Progenitor cell of endocrine pancreas (in vitro differentiated cells): ENCODE measurements around the gene CRYAB. TPM values are rescaled to one million over a fixed set of nuclear protein-coding genes. Genes with fewer than 3 reads are reported as not detected.

ENCODE experiments used
- DNase-seq: peaks from one replicate; pipeline ENCODE4 v3.0.0; 2021; ENCODE audit warnings: low spot score; ENCODE audit not compliant: unreplicated experiment
- H3K27ac Mint-ChIP-seq: 2 replicates; pipeline ENCODE4 v1.8.0; 2021; ENCODE audit warnings: mild to moderate bottlenecking, moderate library complexity, mixed read lengths
- H3K27me3 Mint-ChIP-seq: 2 replicates; pipeline ENCODE4 v1.8.0; 2021; ENCODE audit warnings: mixed read lengths
- H3K36me3 Mint-ChIP-seq: 2 replicates; pipeline ENCODE4 v1.8.0; 2022; ENCODE audit warnings: mixed read lengths; ENCODE audit not compliant: insufficient read depth
- H3K4me1 Mint-ChIP-seq: 2 replicates; pipeline ENCODE4 v1.8.0; 2021; ENCODE audit warnings: low read depth, mixed read lengths
- H3K4me3 Mint-ChIP-seq: 2 replicates; pipeline ENCODE4 v1.8.0; 2021; ENCODE audit warnings: low read depth, mild to moderate bottlenecking, moderate library complexity, mixed read lengths
- H3K9me3 Mint-ChIP-seq: 2 replicates; pipeline ENCODE4 v1.8.0; 2021; ENCODE audit warnings: low read depth, mixed read lengths
- long read RNA-seq: library from polyadenylated mRNA; unstranded; transcript quantifications from one replicate; pipeline ENCODE4 v2.0.0, GENCODE V29; 2020
- total RNA-seq: library from RNA; stranded (reverse); gene quantifications from 2 replicates; pipeline ENCODE4 v1.2.1, GENCODE V29; 2021
- TF ChIP-seq, protein P1 (sequence below): fragments of 200-600 bp; sonication (generic); IDR thresholded peaks from one replicate; pipeline ENCODE4 v1.5.0; 2021; ENCODE audit warnings: antibody characterized with exemption, mild to moderate bottlenecking; ENCODE audit not compliant: unreplicated experiment

Gene CRYAB, protein sequence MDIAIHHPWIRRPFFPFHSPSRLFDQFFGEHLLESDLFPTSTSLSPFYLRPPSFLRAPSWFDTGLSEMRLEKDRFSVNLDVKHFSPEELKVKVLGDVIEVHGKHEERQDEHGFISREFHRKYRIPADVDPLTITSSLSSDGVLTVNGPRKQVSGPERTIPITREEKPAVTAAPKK
- 1.2 TPM in 1 of 2 replicates, not detected in the other for total RNA-seq
- long read RNA-seq: 0 reads

DNA sequence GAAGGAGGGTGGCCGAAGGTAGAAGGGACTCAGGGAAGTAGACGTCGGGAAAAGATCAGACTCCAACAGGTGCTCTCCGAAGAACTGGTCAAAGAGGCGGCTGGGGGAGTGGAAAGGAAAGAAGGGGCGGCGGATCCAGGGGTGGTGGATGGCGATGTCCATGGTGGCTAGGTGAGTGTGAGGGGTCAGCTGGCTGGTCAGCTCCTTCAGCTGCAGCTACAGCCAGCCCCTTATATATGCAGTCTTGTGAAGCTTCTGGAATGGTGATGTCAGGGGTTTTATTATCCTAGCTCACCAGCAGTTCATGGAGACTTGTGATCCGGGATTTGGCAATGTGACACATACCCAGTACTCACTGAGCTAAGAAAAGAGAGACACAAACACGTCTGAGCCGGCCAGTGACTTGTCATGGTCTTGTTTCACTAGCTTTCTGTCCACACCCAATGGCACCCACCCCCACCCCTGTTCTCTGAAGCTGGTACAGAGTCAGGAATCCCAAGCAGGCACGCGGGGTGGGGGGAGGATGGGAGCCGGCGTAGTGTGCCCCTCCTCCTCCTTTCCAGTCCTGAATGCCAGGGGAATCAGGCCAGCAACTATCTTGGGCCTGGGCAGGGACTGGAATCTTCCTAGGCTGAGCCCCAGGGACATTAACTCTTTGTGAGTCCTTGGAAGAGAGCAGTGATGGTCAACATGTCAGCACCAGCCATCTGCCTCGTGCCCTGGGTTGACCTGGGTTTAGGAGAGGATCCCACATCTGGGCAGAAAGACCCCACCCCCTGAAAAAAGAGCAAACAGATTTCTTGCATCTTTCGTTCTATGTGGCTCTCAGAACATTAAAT is at the start of gene CRYAB:
CRYAB (minus strand) TSS at position 208 of the 839 bp plus-strand sequence; CDS start at position 162, 46 bp downstream.
- DNase-seq: no peak
- Mint-ChIP-seq H3K4me3 (no peak within 1 kb of the TSS), H3K27ac (peak within 1 kb of the TSS; percentile 85), H3K9me3 (no peaks in the 10 kb centered on the region), H3K27me3 (peaks cover 5% of the 10 kb centered on the region), H3K36me3 (no peaks in the 10 kb centered on the region), H3K4me1 (peaks cover 18% of the 10 kb centered on the region)
- TF ChIP-seq, protein P1, sequence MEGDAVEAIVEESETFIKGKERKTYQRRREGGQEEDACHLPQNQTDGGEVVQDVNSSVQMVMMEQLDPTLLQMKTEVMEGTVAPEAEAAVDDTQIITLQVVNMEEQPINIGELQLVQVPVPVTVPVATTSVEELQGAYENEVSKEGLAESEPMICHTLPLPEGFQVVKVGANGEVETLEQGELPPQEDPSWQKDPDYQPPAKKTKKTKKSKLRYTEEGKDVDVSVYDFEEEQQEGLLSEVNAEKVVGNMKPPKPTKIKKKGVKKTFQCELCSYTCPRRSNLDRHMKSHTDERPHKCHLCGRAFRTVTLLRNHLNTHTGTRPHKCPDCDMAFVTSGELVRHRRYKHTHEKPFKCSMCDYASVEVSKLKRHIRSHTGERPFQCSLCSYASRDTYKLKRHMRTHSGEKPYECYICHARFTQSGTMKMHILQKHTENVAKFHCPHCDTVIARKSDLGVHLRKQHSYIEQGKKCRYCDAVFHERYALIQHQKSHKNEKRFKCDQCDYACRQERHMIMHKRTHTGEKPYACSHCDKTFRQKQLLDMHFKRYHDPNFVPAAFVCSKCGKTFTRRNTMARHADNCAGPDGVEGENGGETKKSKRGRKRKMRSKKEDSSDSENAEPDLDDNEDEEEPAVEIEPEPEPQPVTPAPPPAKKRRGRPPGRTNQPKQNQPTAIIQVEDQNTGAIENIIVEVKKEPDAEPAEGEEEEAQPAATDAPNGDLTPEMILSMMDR: no peak

DNA sequence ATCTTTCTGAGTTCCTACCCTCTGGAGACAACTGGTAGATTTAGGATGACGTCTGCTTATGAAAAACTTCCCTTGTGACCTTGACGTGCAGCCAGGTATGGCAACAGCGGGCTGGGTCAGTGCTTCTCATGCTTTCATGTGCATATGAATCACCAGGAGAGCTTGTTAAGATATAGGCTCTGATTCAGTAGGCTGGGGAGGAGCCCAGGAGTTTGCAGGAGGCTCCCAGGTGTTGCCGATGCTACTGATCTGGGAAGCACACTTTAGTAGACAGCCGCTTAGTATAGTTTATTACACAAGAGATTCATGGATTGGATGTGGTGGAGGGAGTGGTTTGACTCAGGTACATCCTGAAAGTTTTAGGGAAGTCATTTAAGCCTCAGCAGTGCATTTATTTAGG is 49.3 kb upstream of the CRYAB start:
- H3K36me3 Mint-ChIP-seq: peaks cover 6% of the 10 kb centered on the region
- no peaks in the 10 kb centered on the region for H3K9me3 Mint-ChIP-seq
- peak overlapping the region; percentile 33 for H3K27ac Mint-ChIP-seq
- DNase-seq: no peak
- TF ChIP-seq, protein P1: no peak
- no peak overlapping the region for H3K4me3 Mint-ChIP-seq
- peaks cover 13% of the 10 kb centered on the region for H3K4me1 Mint-ChIP-seq
- H3K27me3 Mint-ChIP-seq: no peaks in the 10 kb centered on the region

DNA sequence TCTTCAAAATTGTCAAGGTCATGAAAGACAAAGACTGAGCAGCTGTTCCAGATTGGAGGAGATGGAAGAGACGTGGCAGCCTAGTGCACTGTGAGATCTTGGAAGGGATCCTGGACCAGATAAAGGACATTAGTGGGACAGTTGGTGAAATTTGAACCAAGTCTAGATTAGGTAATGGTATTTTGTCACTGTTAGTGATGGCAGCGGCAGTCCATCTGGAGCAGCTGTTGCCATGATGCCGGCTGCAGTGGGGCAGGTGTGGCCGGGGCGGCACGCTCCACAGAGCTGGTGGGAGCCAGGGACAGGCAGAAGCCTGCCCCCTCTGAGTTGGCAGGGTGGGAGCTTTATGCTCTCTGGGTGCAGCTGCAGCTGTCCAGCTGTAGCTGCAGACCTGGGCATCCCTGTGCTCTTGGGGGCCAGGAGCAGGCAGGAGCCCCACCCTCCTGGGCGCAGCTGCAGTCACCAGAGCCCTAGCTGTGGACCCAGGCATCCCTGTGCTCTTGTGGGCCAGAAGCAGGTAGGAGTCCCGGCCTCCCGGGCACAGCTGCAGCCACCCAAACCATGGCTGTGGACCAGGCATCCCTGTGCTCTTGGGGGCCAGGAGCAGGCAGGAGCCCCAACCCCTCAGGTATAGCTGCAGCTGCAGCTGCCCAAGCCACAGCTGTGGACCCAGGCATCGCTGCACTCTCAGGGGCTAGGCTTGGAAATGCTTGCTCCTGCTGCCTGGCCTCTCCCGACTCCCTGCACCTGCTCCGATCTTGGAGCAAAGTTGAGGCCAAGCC is 46.3 kb upstream of the CRYAB start:
- Mint-ChIP-seq H3K36me3 (peaks cover 3% of the 10 kb centered on the region), H3K4me1 (peaks cover 13% of the 10 kb centered on the region), H3K4me3 (no peak overlapping the region), H3K9me3 (no peaks in the 10 kb centered on the region), H3K27me3 (no peaks in the 10 kb centered on the region), H3K27ac (no peak overlapping the region)
- no peak for DNase-seq
- TF ChIP-seq, protein P1: no peak

DNA sequence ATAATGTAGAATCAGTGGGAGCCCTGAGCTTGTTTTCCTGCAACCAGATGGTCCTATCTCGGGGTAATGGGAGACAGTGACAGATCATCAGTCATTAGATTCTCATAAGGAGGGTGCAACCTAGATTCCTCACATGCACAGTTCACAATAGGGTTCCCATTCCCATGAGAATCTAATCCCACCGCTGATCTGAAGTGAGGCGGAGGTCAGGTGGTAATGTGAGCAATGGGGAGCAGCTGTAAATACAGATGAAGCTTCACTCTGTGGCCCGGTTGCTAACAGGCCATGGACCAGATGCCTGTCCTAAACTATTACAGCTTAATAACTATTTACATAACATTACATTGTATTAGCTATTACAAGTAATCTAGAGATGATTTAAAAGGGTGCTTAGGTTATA is 42.6 kb upstream of the CRYAB start:
- no peak overlapping the region for H3K27ac Mint-ChIP-seq
- TF ChIP-seq, protein P1: no peak
- H3K36me3 Mint-ChIP-seq: peaks cover 5% of the 10 kb centered on the region
- no peak for DNase-seq
- H3K4me3 Mint-ChIP-seq: no peak overlapping the region
- H3K4me1 Mint-ChIP-seq: no peaks in the 10 kb centered on the region
- no peaks in the 10 kb centered on the region for H3K27me3 Mint-ChIP-seq
- H3K9me3 Mint-ChIP-seq: no peaks in the 10 kb centered on the region

DNA sequence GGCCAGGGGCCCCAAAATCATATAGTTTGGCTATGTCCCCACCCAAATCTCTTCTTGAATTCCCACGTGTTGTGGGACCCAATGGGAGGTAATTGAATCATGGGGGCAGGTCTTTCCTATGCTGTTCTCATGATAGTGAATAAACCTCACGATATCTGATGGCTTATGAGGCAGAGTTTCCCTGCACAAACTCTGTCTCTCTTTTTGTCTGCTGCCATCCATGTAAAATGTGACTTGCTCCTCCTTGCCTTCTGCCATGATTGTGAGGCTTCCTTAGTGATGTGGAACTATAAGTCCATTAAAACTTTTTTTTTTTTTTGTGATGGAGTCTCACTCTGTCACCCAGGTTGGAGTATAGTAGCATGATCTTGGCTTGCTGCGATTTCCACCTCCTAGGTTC is 40.0 kb upstream of the CRYAB start:
- Mint-ChIP-seq H3K27me3 (no peaks in the 10 kb centered on the region), H3K4me1 (no peaks in the 10 kb centered on the region), H3K27ac (no peak overlapping the region), H3K36me3 (peaks cover 4% of the 10 kb centered on the region), H3K9me3 (no peaks in the 10 kb centered on the region), H3K4me3 (no peak overlapping the region)
- TF ChIP-seq, protein P1: no peak
- DNase-seq: no peak
